K562 (cell line): Measurements from ENCODE around the gene NME7. TPM values are rescaled to one million over a fixed set of nuclear protein-coding genes. Genes with fewer than 3 reads are reported as not detected.

Source experiments
- BCLAF1 ChIP-seq, 2 experiments: fragments of 450-650 bp in 1 of 2; IDR thresholded peaks; 2 replicates each; pipeline ENCODE4 v1.6.1; 2011 to 2017; ENCODE audit warnings: low read depth in 2 of 2, antibody characterized with exemption in 1 of 2, borderline replicate concordance in 1 of 2, low read length in 1 of 2, mild to moderate bottlenecking in 1 of 2, mixed read lengths in 1 of 2; ENCODE audit not compliant: control insufficient read depth in 1 of 2
- CHAMP1 ChIP-seq: fragments of 450-650 bp; IDR thresholded peaks from 2 replicates; pipeline ENCODE4 v1.6.1; 2016; ENCODE audit warnings: mild to moderate bottlenecking
- PHF21A ChIP-seq: fragments of 450-650 bp; IDR thresholded peaks from 2 replicates; pipeline ENCODE4 v1.6.1; 2017; ENCODE audit warnings: low read depth, borderline replicate concordance
- TRIM25 ChIP-seq: fragments of 450-650 bp; IDR thresholded peaks from 2 replicates; pipeline ENCODE4 v1.7.0; 2016; ENCODE audit warnings: borderline replicate concordance
- polyA plus RNA-seq, 8 experiments: library from polyadenylated mRNA; depleted of rRNA in 4 of 8; stranded (reverse) in 5 of 8; unstranded in 3 of 8; fragments of >200 nt; fragmentation: Nextera tagmentation in 2 of 8; fragmentation: Illumina TruSeq in 1 of 8; extraction: Ambion mirVana in 2 of 8; extraction: Trizol in 1 of 8; gene quantifications; 2 replicates each; pipeline versions ENCODE4 v1.2.1 to v1.2.3, GENCODE V29; 2011 to 2014; ENCODE audit warnings: inconsistent platforms in 1 of 8, missing spikeins in 1 of 8
- total RNA-seq, 7 experiments: library from RNA; depleted of rRNA in 6 of 7; stranded (reverse); fragments of >200 nt in 6 of 7; fragmentation: Illumina TruSeq in 2 of 7; extraction: Trizol in 2 of 7; gene quantifications; 2 replicates each; pipeline versions ENCODE4 v1.2.1 to v1.2.3, GENCODE V29; 2011 to 2021; ENCODE audit warnings: low replicate concordance in 1 of 7

NME7 gene
- total and polyA plus RNA-seq, 9 of the 15 experiments (the other 6 are each of a cell fraction or from before 2014, with no cell fraction given), result 7.9 to 43.2 (median 23.9) TPM

GRCh38 chr1:169122976-169123375 lies 244.6 kb downstream of the NME7 start (continued):
- TF ChIP-seq BCLAF1 (IDR thresholded peaks at IDR 0.05; ENCODE audit: borderline replicate concordance in 1 of 2, control insufficient read depth in 1 of 2, low read depth in 2 of 2, low read length in 1 of 2), result no peak
- no peak for TF ChIP-seq PHF21A
- no peak for TF ChIP-seq TRIM25
- no peak for TF ChIP-seq CHAMP1
- TF ChIP-seq, all 486 proteins: peak for 0
